Tibial nerve (tissue), 3 donors: ENCODE results near the gene ERP27.

Experiments used
- POLR2A ChIP-seq, 2 donors: fragments of 450-650 bp; IDR thresholded peaks; one replicate each; pipeline ENCODE4 v1.6.1; 2017; ENCODE audit warnings: antibody characterized with exemption in 2 of 2, mild to moderate bottlenecking in 2 of 2, moderate library complexity in 2 of 2
- TF ChIP-seq, protein P1 (sequence below), 5 experiments: fragments of 200-600 bp in 3 of 5; fragments of 450-650 bp in 2 of 5; sonication (generic) in 3 of 5; IDR thresholded peaks; one replicate each; pipeline ENCODE4 v1.5.1; 2016 to 2019; ENCODE audit warnings: antibody characterized with exemption in 5 of 5, mild to moderate bottlenecking in 3 of 5, moderate library complexity in 2 of 5

DNA sequence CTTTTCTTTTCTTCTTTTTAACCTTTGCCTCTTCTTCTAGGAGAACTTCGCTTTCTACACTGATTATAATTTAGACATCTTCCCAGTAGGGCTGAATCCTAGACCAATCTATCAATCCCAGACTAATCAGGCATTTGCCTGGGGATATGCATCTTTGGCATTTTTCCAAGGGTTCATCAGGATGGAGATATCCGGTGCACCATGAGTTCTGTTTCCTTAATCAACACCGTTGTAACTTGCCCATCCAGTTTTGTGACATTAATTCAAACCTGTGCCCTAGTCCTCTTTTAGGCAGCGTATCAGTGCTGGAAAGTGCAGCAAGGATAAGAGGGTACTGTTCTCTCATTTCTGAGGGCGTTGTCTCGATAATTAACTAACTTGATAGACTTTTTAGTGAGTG is 52.1 kb downstream of the ERP27 start:
- TF ChIP-seq POLR2A (IDR thresholded peaks at IDR 0.05), result no peak
- TF ChIP-seq, protein P1, sequence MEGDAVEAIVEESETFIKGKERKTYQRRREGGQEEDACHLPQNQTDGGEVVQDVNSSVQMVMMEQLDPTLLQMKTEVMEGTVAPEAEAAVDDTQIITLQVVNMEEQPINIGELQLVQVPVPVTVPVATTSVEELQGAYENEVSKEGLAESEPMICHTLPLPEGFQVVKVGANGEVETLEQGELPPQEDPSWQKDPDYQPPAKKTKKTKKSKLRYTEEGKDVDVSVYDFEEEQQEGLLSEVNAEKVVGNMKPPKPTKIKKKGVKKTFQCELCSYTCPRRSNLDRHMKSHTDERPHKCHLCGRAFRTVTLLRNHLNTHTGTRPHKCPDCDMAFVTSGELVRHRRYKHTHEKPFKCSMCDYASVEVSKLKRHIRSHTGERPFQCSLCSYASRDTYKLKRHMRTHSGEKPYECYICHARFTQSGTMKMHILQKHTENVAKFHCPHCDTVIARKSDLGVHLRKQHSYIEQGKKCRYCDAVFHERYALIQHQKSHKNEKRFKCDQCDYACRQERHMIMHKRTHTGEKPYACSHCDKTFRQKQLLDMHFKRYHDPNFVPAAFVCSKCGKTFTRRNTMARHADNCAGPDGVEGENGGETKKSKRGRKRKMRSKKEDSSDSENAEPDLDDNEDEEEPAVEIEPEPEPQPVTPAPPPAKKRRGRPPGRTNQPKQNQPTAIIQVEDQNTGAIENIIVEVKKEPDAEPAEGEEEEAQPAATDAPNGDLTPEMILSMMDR (IDR thresholded peaks at IDR 0.05), result no peak
